ENCODE measurements around the gene TMEM79.

The TMEM79 gene

GRCh38 chr1:156337052-156337887 lies 53.1 kb downstream of the TMEM79 start:
- no peak overlapping the region for H3K27ac ChIP-seq (ENCODE audit: low read length)
- WGBS (ENCODE audit: insufficient coverage, insufficient read length), result no CpG with 5 or more reads among the region's 34 CpGs
- no peaks in the 10 kb centered on the region for H3K27me3 ChIP-seq (ENCODE audit: control insufficient read depth, insufficient read depth, low read length)
- peaks cover 3% of the 10 kb centered on the region; the same call in 1 of the 2 replicates for H3K36me3 ChIP-seq (ENCODE audit: control insufficient read depth, insufficient read depth, low read length)
- H3K4me3 ChIP-seq (ENCODE audit: low read length), result peak overlapping the region; percentile 99
- no peaks in the 10 kb centered on the region for H3K4me1 ChIP-seq (ENCODE audit: control insufficient read depth, insufficient read depth, low read length)
- no peak for DNase-seq (ENCODE audit: low read depth, low spot score)
- H3K9me3 ChIP-seq (ENCODE audit: control insufficient read depth, insufficient read depth, low read length), result no peaks in the 10 kb centered on the region

- H3K27ac ChIP-seq (ENCODE audit: low read length), result no peak overlapping the region
- no peaks in the 10 kb centered on the region for H3K9me3 ChIP-seq (ENCODE audit: control insufficient read depth, insufficient read depth, low read length)
- no peaks in the 10 kb centered on the region for H3K27me3 ChIP-seq (ENCODE audit: control insufficient read depth, insufficient read depth, low read length)
- peaks cover 3% of the 10 kb centered on the region; the same call in 1 of the 2 replicates for H3K36me3 ChIP-seq (ENCODE audit: control insufficient read depth, insufficient read depth, low read length)
- no peak for DNase-seq (ENCODE audit: low read depth, low spot score)
- no peaks in the 10 kb centered on the region for H3K4me1 ChIP-seq (ENCODE audit: control insufficient read depth, insufficient read depth, low read length)
- peak overlapping the region; percentile 99 for H3K4me3 ChIP-seq (ENCODE audit: low read length)
- WGBS (ENCODE audit: insufficient coverage, insufficient read length), result no CpG with 5 or more reads among the region's 14 CpGs
These were observed 53.7 kb downstream of the TMEM79 start for GRCh38 chr1:156337888-156338179.

- DNase-seq (ENCODE audit: low read depth, low spot score), result peak; percentile 100
- H3K27ac ChIP-seq (ENCODE audit: low read length), result no peak within 1 kb of the TSS
- no CpG with 5 or more reads among the region's 47 CpGs for WGBS (ENCODE audit: insufficient coverage, insufficient read length)
These were observed 54.3 kb downstream of the TMEM79 start, which contains the start of the genes CCT3 and TSACC for GRCh38 chr1:156338180-156338976. Gene CCT3, minus strand, starts transcription at chr1:156338292. Its CDS starts 108 bp downstream, at chr1:156338184. Gene TSACC, plus strand, starts transcription at chr1:156338526. Its CDS starts 1,232 bp downstream, at chr1:156339758.

More at GRCh38 chr1:156338180-156338976, 54.3 kb downstream of the TMEM79 start, which contains the start of the genes CCT3 and TSACC:
- Histone ChIP-seq H3K36me3 (ENCODE audit: control insufficient read depth, insufficient read depth, low read length) (peaks cover 3% of the 10 kb centered on the region; the same call in 1 of the 2 replicates), H3K4me3 (ENCODE audit: low read length) (peak within 1 kb of the TSS; percentile 99), H3K27me3 (ENCODE audit: control insufficient read depth, insufficient read depth, low read length) (no peaks in the 10 kb centered on the region), H3K4me1 (ENCODE audit: control insufficient read depth, insufficient read depth, low read length) (no peaks in the 10 kb centered on the region), H3K9me3 (ENCODE audit: control insufficient read depth, insufficient read depth, low read length) (no peaks in the 10 kb centered on the region)
